HepG2 (cell line): ENCODE results near the gene LANCL2.

Experiments
- ATF7 ChIP-seq, 2 experiments: fragments of 450-650 bp in 1 of 2; sonication (generic) in 1 of 2; formaldehyde crosslinking in 1 of 2; IDR thresholded peaks; 2 replicates each; pipeline versions ENCODE4 v1.4.0 to v1.6.1; 2016 to 2020; ENCODE audit warnings: antibody characterized with exemption in 1 of 2, mild to moderate bottlenecking in 1 of 2, missing genetic modification reagents in 1 of 2
- BRF2 ChIP-seq: sonication (generic); formaldehyde crosslinking; IDR thresholded peaks from 2 replicates; pipeline ENCODE4 v1.8.1; 2022; ENCODE audit warnings: mild to moderate bottlenecking, missing genetic modification reagents
- CTCF ChIP-seq: sonication (generic); formaldehyde crosslinking; IDR thresholded peaks from 2 replicates; pipeline ENCODE4 v1.5.0; 2020; ENCODE audit warnings: mild to moderate bottlenecking, missing genetic modification reagents, moderate library complexity
- EZH2 ChIP-seq: conservative IDR thresholded peaks from 2 replicates; pipeline ENCODE4 v1.6.1; 2012; ENCODE audit warnings: mild to moderate bottlenecking, low read depth, low read length, moderate library complexity
- FOSL1 ChIP-seq: sonication (generic); formaldehyde crosslinking; IDR thresholded peaks from 2 replicates; pipeline ENCODE4 v1.9.0; 2021; ENCODE audit warnings: missing genetic modification reagents, borderline replicate concordance
- GABPA ChIP-seq, 2 experiments: IDR thresholded peaks; 2 replicates each; pipeline ENCODE4 v1.6.1; 2011 to 2016; ENCODE audit warnings: low read depth in 2 of 2, low read length in 1 of 2, missing biosample characterization in 1 of 2, missing genetic modification characterization in 1 of 2
- HDAC6 ChIP-seq: fragments of 200-600 bp; sonication (generic); IDR thresholded peaks from 2 replicates; pipeline ENCODE4 v1.7.0; 2017; ENCODE audit warnings: mild to moderate bottlenecking, antibody characterized with exemption, low read length, low read depth
- MLX ChIP-seq: IDR thresholded peaks from 2 replicates; pipeline ENCODE4 v1.6.1; 2016
- MTF1 ChIP-seq: sonication (generic); formaldehyde crosslinking; IDR thresholded peaks from 2 replicates; pipeline ENCODE4 v1.5.0; 2020; ENCODE audit warnings: missing genetic modification reagents
- RFX3 ChIP-seq: IDR thresholded peaks from 2 replicates; pipeline ENCODE4 v1.6.1; 2016; ENCODE audit warnings: missing biosample characterization, missing genetic modification reagents
- RFX5 ChIP-seq: IDR thresholded peaks from 2 replicates; pipeline ENCODE4 v1.6.1; 2011; ENCODE audit warnings: low read depth, low read length, improper control_type of control experiment
- SIN3A ChIP-seq: IDR thresholded peaks from 2 replicates; pipeline ENCODE4 v1.6.1; 2011; ENCODE audit warnings: low read depth, mild to moderate bottlenecking, control low read depth, low read length, borderline replicate concordance
- ZBTB21 ChIP-seq: sonication (generic); formaldehyde crosslinking; IDR thresholded peaks from 2 replicates; pipeline ENCODE4 v1.4.0; 2020; ENCODE audit warnings: missing genetic modification reagents
- TF ChIP-seq, protein P1 (sequence below): sonication (generic); formaldehyde crosslinking; IDR thresholded peaks from 2 replicates; pipeline ENCODE4 v1.4.0; 2020; ENCODE audit warnings: missing genetic modification reagents

DNA sequence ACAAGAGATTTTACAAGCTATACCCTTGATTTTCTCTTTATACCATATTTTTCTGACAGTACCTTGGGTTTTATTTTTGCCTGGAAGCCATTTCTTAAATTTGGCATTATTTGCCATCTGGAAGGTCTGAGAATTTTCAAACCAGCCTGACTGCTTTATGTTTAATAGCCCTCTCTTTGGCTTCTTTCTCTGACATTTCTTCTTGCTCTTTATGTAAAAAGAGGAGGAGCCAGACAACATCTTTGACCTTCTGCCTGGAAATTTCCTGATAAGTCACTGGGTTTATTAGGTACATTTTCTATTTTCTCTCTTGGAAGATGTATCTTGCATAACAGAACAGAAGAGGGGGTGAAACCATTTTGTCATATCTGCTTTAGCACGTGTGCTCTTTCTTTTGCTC, 79.6 kb downstream of the LANCL2 start:
- TF ChIP-seq ZBTB21 (CRISPR knock-in tag): no peak
- no peak for TF ChIP-seq CTCF
- no peak for TF ChIP-seq ATF7 (IDR thresholded peaks at IDR 0.05)
- no peak for TF ChIP-seq ATF7 (CRISPR knock-in tag; IDR thresholded peaks at IDR 0.05)
- no peak for TF ChIP-seq SIN3A
- TF ChIP-seq, protein P1, sequence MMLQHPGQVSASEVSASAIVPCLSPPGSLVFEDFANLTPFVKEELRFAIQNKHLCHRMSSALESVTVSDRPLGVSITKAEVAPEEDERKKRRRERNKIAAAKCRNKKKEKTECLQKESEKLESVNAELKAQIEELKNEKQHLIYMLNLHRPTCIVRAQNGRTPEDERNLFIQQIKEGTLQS (CRISPR knock-in tag): no peak
- TF ChIP-seq HDAC6: no peak
- no peak for TF ChIP-seq FOSL1
- no peak for TF ChIP-seq GABPA (IDR thresholded peaks at IDR 0.05; ENCODE audit: low read depth, low read length)
- no peak for TF ChIP-seq GABPA (CRISPR knock-in tag; IDR thresholded peaks at IDR 0.05; ENCODE audit: low read depth)
- no peak for TF ChIP-seq EZH2
- TF ChIP-seq BRF2 (CRISPR knock-in tag): no peak
- no peak for TF ChIP-seq MTF1
- no peak for TF ChIP-seq RFX3 (CRISPR knock-in tag)
- TF ChIP-seq RFX5: no peak
- TF ChIP-seq MLX (CRISPR knock-in tag): no peak
